ENCODE measurements around the gene YJU2. TPM values are rescaled to one million over a fixed set of nuclear protein-coding genes. Genes with fewer than 3 reads are reported as not detected.
"Not testable (repeated sequence)": the region's sequence is repeated elsewhere in the genome, so short reads cannot be mapped to it uniquely, and the experiment has no call there.

Gene YJU2
- total RNA-seq, 1 experiment from 2014 or later, result 26.5 TPM

GRCh38 chr19:4284176-4284958, 37.5 kb downstream of the YJU2 start:
- no peak overlapping the region for H3K27ac Mint-ChIP-seq
- ChIA-PET POLR2A (interaction anchor here (0.6 to 0.7 kb wide), 2 partner anchors 58 to 124 kb away, joined by 3 to 4 read pairs; no protein-coding TSS in a partner anchor), CTCF (interaction anchor here (1.0 to 10.5 kb wide), 3 partner anchors 16 to 68 kb away, joined by 5 to 172 read pairs (median 6); no protein-coding TSS in a partner anchor)
- peaks cover 56% of the 10 kb centered on the region for H3K27me3 Mint-ChIP-seq (ENCODE audit: low read depth)
- H3K36me3 Mint-ChIP-seq, result no peaks in the 10 kb centered on the region
- peak overlapping the region; percentile 58 for H3K4me3 Mint-ChIP-seq
- H3K4me1 Mint-ChIP-seq, result peaks cover 2% of the 10 kb centered on the region; the same call in 1 of the 2 replicates
- DNase-seq (ENCODE audit: low spot score) (peak; percentile 91), ATAC-seq (peak; percentile 99)
- TF ChIP-seq SP1 (CRISPR knock-in tag; conservative IDR thresholded peaks at IDR 0.05) (peak; percentile 70), NFYB (CRISPR knock-in tag; conservative IDR thresholded peaks at IDR 0.05; ENCODE audit: low read depth) (peak; percentile 93), FOXJ3 (CRISPR knock-in tag; IDR thresholded peaks at IDR 0.05; ENCODE audit: borderline replicate concordance) (no peak)
- no peaks in the 10 kb centered on the region for H3K9me3 Mint-ChIP-seq

- ChIA-PET POLR2A (interaction anchor here (0.7 kb wide), 1 partner anchor 58 kb away, joined by 4 read pairs; no protein-coding TSS in a partner anchor), CTCF (interaction anchor here (1.0 to 10.5 kb wide), 3 partner anchors 17 to 68 kb away, joined by 5 to 172 read pairs (median 6); no protein-coding TSS in a partner anchor)
- H3K9me3 Mint-ChIP-seq, result no peaks in the 10 kb centered on the region
- H3K4me3 Mint-ChIP-seq, result no peak overlapping the region
- ATAC-seq, result no peak
- H3K27me3 Mint-ChIP-seq (ENCODE audit: low read depth), result peaks cover 52% of the 10 kb centered on the region
- no peak overlapping the region for H3K27ac Mint-ChIP-seq
- no peak for DNase-seq (ENCODE audit: low spot score)
- no peaks in the 10 kb centered on the region for H3K36me3 Mint-ChIP-seq
- peaks cover 2% of the 10 kb centered on the region; the same call in 1 of the 2 replicates for H3K4me1 Mint-ChIP-seq
- TF ChIP-seq TEAD1 (CRISPR knock-in tag; IDR thresholded peaks at IDR 0.05), result no peak
- TF ChIP-seq ZNF263 (CRISPR knock-in tag; IDR thresholded peaks at IDR 0.05; ENCODE audit: low read depth), result no peak
- no peak for TF ChIP-seq ELF4 (CRISPR knock-in tag; IDR thresholded peaks at IDR 0.05; ENCODE audit: low read depth)
- no peak for TF ChIP-seq ZNF232 (CRISPR knock-in tag; IDR thresholded peaks at IDR 0.05)
- no peak for TF ChIP-seq TEAD4 (CRISPR knock-in tag; IDR thresholded peaks at IDR 0.05)
- no peak for TF ChIP-seq GTF2I (CRISPR knock-in tag; conservative IDR thresholded peaks at IDR 0.05)
- TF ChIP-seq ZNF219 (CRISPR knock-in tag; IDR thresholded peaks at IDR 0.05; ENCODE audit: borderline replicate concordance), result no peak
- TF ChIP-seq USF1 (CRISPR knock-in tag; IDR thresholded peaks at IDR 0.05), result no peak
- TF ChIP-seq, protein P1, sequence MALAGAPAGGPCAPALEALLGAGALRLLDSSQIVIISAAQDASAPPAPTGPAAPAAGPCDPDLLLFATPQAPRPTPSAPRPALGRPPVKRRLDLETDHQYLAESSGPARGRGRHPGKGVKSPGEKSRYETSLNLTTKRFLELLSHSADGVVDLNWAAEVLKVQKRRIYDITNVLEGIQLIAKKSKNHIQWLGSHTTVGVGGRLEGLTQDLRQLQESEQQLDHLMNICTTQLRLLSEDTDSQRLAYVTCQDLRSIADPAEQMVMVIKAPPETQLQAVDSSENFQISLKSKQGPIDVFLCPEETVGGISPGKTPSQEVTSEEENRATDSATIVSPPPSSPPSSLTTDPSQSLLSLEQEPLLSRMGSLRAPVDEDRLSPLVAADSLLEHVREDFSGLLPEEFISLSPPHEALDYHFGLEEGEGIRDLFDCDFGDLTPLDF (CRISPR knock-in tag; IDR thresholded peaks at IDR 0.05), result no peak
- TF ChIP-seq, protein P2, sequence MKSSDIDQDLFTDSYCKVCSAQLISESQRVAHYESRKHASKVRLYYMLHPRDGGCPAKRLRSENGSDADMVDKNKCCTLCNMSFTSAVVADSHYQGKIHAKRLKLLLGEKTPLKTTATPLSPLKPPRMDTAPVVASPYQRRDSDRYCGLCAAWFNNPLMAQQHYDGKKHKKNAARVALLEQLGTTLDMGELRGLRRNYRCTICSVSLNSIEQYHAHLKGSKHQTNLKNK (CRISPR knock-in tag; IDR thresholded peaks at IDR 0.05), result no peak
These were observed 38.1 kb downstream of the YJU2 start for GRCh38 chr19:4284974-4285373.

GRCh38 chr19:4286141-4286540, 39.3 kb downstream of the YJU2 start:
- H3K27ac Mint-ChIP-seq; H3K4me3 Mint-ChIP-seq; ATAC-seq; DNase-seq (ENCODE audit: low spot score); H3K36me3 Mint-ChIP-seq; H3K4me1 Mint-ChIP-seq; H3K9me3 Mint-ChIP-seq; POLR2A ChIA-PET: not testable (repeated sequence)
- CTCF ChIA-PET, result interaction anchor here (1.0 to 3.9 kb wide), 2 partner anchors 19 to 56 kb away, joined by 4 to 11 read pairs; no protein-coding TSS in a partner anchor
- H3K27me3 Mint-ChIP-seq (ENCODE audit: low read depth), result peaks cover 40% of the 10 kb centered on the region

DNA sequence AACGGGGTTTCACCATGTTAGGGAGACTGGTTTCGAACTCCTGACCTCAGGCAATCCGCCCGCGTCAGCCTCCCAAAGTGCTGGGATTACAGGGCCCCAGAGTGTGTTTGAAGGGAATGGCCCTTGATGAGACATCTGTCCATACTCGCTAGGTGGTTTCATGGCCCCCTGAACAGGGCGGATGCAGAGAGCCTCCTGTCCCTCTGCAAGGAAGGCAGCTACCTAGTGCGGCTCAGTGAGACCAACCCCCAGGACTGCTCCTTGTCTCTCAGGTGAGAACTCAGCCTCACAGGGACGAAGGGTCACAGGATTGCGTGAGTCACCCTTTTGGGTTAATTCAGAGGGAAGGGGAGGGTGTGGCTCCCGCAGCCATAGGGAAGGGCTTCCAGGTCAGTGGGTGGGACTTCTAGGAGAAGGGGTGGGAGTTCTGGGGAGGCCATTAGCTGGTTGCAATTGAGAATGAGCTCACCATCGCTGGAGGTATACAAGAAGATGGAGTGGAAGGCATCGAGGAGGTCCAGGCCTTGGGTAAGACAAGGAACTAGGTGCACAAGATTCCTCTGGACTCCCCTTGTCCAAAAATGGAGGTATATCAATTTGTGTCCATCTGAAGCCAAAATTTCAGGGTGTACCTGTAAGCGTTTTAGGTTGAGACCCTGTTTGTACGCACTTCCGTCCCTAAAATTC, 41.4 kb downstream of the YJU2 start:
- TF ChIP-seq RORB (CRISPR knock-in tag; IDR thresholded peaks at IDR 0.05) (no peak), ETV6 (CRISPR knock-in tag; IDR thresholded peaks at IDR 0.05) (no peak), GABPB1 (CRISPR knock-in tag; IDR thresholded peaks at IDR 0.05) (no peak), JAZF1 (CRISPR knock-in tag; IDR thresholded peaks at IDR 0.05) (no peak)
- peaks cover 7% of the 10 kb centered on the region; the same call in 1 of the 2 replicates for H3K4me1 Mint-ChIP-seq
- POLR2A ChIA-PET, result no interaction called here
- 0 out of 2 replicates have a peak overlapping the region, but pooled peaks have one; percentile 74 for H3K27ac Mint-ChIP-seq
- ATAC-seq, result peak; percentile 8; the same call in 1 of the 2 replicates
- H3K9me3 Mint-ChIP-seq, result no peaks in the 10 kb centered on the region
- CTCF ChIA-PET, result interaction anchor here (0.6 to 3.9 kb wide), 3 partner anchors 21 to 97 kb away, joined by 3 to 11 read pairs (median 4); no protein-coding TSS in a partner anchor
- no peak for DNase-seq (ENCODE audit: low spot score)
- no peak overlapping the region for H3K4me3 Mint-ChIP-seq
- H3K36me3 Mint-ChIP-seq, result no peaks in the 10 kb centered on the region
- peaks cover 21% of the 10 kb centered on the region for H3K27me3 Mint-ChIP-seq (ENCODE audit: low read depth)

Data from WTC11 (cell line).